Activated CD4-positive, alpha-beta T cell treated with anti-CD3 and anti-CD28 coated beads, Interleukin-2, amount 50 U/mL, for 16 hours (primary cell): ENCODE measurements around the gene LITAF.

Experiments used
- DNase-seq: peaks from one replicate; pipeline ENCODE4 v3.0.0-alpha.2; 2020

LITAF gene

GRCh38 chr16:11586856-11587642 is at the start of gene LITAF:
Gene LITAF, minus strand, starts transcription at chr16:11586919. Its CDS starts 30,189 bp downstream, at chr16:11556730.
- DNase-seq, result peak; percentile 43

GRCh38 chr16:11636172-11636721 is 49.5 kb upstream of the LITAF start:
- DNase-seq, result no peak

GRCh38 chr16:11635679-11636171 is 49.0 kb upstream of the LITAF start:
- no peak for DNase-seq

GRCh38 chr16:11635113-11635652 is 48.5 kb upstream of the LITAF start:
- DNase-seq, result no peak

- DNase-seq, result no peak
Measured at GRCh38 chr16:11634312-11634711, 47.6 kb upstream of the LITAF start.

GRCh38 chr16:11633113-11633512 is 46.4 kb upstream of the LITAF start:
- no peak for DNase-seq

- DNase-seq, result no peak
Measured at GRCh38 chr16:11632455-11632939, 45.8 kb upstream of the LITAF start.

GRCh38 chr16:11631214-11631613 is 44.5 kb upstream of the LITAF start:
- no peak for DNase-seq

- DNase-seq, result no peak
Measured at GRCh38 chr16:11630768-11631056, 44.0 kb upstream of the LITAF start.

GRCh38 chr16:11630046-11630767 is 43.5 kb upstream of the LITAF start:
- no peak for DNase-seq

- DNase-seq, result no peak
Measured at GRCh38 chr16:11629071-11630030, 42.6 kb upstream of the LITAF start.

GRCh38 chr16:11627822-11628457 is 41.2 kb upstream of the LITAF start:
- DNase-seq, result no peak

GRCh38 chr16:11627292-11627663 is 40.6 kb upstream of the LITAF start:
- DNase-seq, result no peak

GRCh38 chr16:11626657-11627291 is 40.1 kb upstream of the LITAF start:
- DNase-seq, result no peak

GRCh38 chr16:11625769-11626168 is 39.0 kb upstream of the LITAF start:
- DNase-seq, result no peak

- DNase-seq, result peak; percentile 24
Measured at GRCh38 chr16:11624636-11625607, 38.2 kb upstream of the LITAF start.

GRCh38 chr16:11624205-11624604 is 37.5 kb upstream of the LITAF start:
- no peak for DNase-seq

- DNase-seq, result peak; percentile 32
Measured at GRCh38 chr16:11621920-11622651, 35.4 kb upstream of the LITAF start.

GRCh38 chr16:11621539-11621919 is 34.8 kb upstream of the LITAF start:
- no peak for DNase-seq
